Glutamatergic neuron (in vitro differentiated cells): ENCODE measurements around the gene CERS5. TPM values are rescaled to one million over a fixed set of nuclear protein-coding genes. Genes with fewer than 3 reads are reported as not detected.

Experiments
- DNase-seq: peaks from one replicate; pipeline ENCODE4 v3.0.0; 2022
- H3K27ac Mint-ChIP-seq: one replicate; pipeline ENCODE4 v1.8.0; 2020; ENCODE audit warnings: mild to moderate bottlenecking, mixed read lengths, inconsistent platforms; ENCODE audit not compliant: unreplicated experiment
- H3K27me3 Mint-ChIP-seq: one replicate; pipeline ENCODE4 v1.8.0; 2020; ENCODE audit warnings: mild to moderate bottlenecking, moderate library complexity, mixed read lengths, inconsistent platforms; ENCODE audit not compliant: unreplicated experiment
- H3K36me3 Mint-ChIP-seq: one replicate; pipeline ENCODE4 v1.8.0; 2020; ENCODE audit warnings: mild to moderate bottlenecking, mixed read lengths, inconsistent platforms; ENCODE audit not compliant: unreplicated experiment
- H3K4me1 Mint-ChIP-seq: one replicate; pipeline ENCODE4 v1.8.0; 2020; ENCODE audit warnings: mild to moderate bottlenecking, low read depth, mixed read lengths, inconsistent platforms; ENCODE audit not compliant: unreplicated experiment
- H3K4me3 Mint-ChIP-seq: one replicate; pipeline ENCODE4 v1.8.0; 2020; ENCODE audit warnings: mild to moderate bottlenecking, mixed read lengths, inconsistent platforms; ENCODE audit not compliant: unreplicated experiment
- H3K9me3 Mint-ChIP-seq: one replicate; pipeline ENCODE4 v1.8.0; 2020; ENCODE audit warnings: mild to moderate bottlenecking, moderate library complexity, mixed read lengths, inconsistent platforms; ENCODE audit not compliant: unreplicated experiment
- CTCF ChIP-seq: fragments of 200-600 bp; sonication (generic); IDR thresholded peaks from one replicate; pipeline ENCODE4 v1.5.0; 2021; ENCODE audit not compliant: partially characterized antibody, unreplicated experiment
- total RNA-seq: library from RNA; stranded (reverse); fragmentation: NEBNext Ultra II Directional; extraction: Animal tissue kit (Norgen Biotek cat#: 25700); gene quantifications from one replicate; pipeline ENCODE4 v1.2.1, GENCODE V29; 2021; ENCODE audit not compliant: unreplicated experiment

Gene CERS5
- total RNA-seq, 1 donor from 2014 or later: 125 TPM

- Mint-ChIP-seq H3K27ac (peak overlapping the region; percentile 87), H3K9me3 (peaks cover 8% of the 10 kb centered on the region), H3K27me3 (peaks cover 12% of the 10 kb centered on the region), H3K4me1 (peaks cover 10% of the 10 kb centered on the region), H3K36me3 (no peaks in the 10 kb centered on the region), H3K4me3 (peak overlapping the region; percentile 95)
- no peak for DNase-seq
- TF ChIP-seq CTCF: no peak
Observed at GRCh38 chr12:50166799-50167048, 445 bp downstream of the CERS5 start.

GRCh38 chr12:50164963-50165362, 2.2 kb downstream of the CERS5 start:
- H3K27ac Mint-ChIP-seq: no peak overlapping the region
- H3K27me3 Mint-ChIP-seq: peaks cover 12% of the 10 kb centered on the region
- no peak for TF ChIP-seq CTCF
- H3K9me3 Mint-ChIP-seq: peaks cover 9% of the 10 kb centered on the region
- DNase-seq: no peak
- peak overlapping the region; percentile 70 for H3K4me3 Mint-ChIP-seq
- peaks cover 10% of the 10 kb centered on the region for H3K4me1 Mint-ChIP-seq
- H3K36me3 Mint-ChIP-seq: no peaks in the 10 kb centered on the region

- TF ChIP-seq CTCF: no peak
- no peak overlapping the region for H3K4me3 Mint-ChIP-seq
- no peak for DNase-seq
- H3K27ac Mint-ChIP-seq: no peak overlapping the region
- peaks cover 1% of the 10 kb centered on the region for H3K27me3 Mint-ChIP-seq
- H3K9me3 Mint-ChIP-seq: peaks cover 2% of the 10 kb centered on the region
- H3K36me3 Mint-ChIP-seq: peaks cover 11% of the 10 kb centered on the region
- peaks cover 10% of the 10 kb centered on the region for H3K4me1 Mint-ChIP-seq
Observed at GRCh38 chr12:50162230-50162629, 4.9 kb downstream of the CERS5 start.

GRCh38 chr12:50160643-50161042, 6.5 kb downstream of the CERS5 start:
- no peak overlapping the region for H3K4me3 Mint-ChIP-seq
- peaks cover 4% of the 10 kb centered on the region for H3K9me3 Mint-ChIP-seq
- peaks cover 1% of the 10 kb centered on the region for H3K27me3 Mint-ChIP-seq
- H3K36me3 Mint-ChIP-seq: peaks cover 17% of the 10 kb centered on the region
- DNase-seq: no peak
- peaks cover 6% of the 10 kb centered on the region for H3K4me1 Mint-ChIP-seq
- no peak overlapping the region for H3K27ac Mint-ChIP-seq
- TF ChIP-seq CTCF: no peak

- Mint-ChIP-seq H3K27ac (no peak overlapping the region), H3K9me3 (peaks cover 4% of the 10 kb centered on the region), H3K4me1 (no peaks in the 10 kb centered on the region), H3K4me3 (no peak overlapping the region), H3K27me3 (no peaks in the 10 kb centered on the region), H3K36me3 (peaks cover 17% of the 10 kb centered on the region)
- DNase-seq: no peak
- TF ChIP-seq CTCF: no peak
Observed at GRCh38 chr12:50157259-50157658, 9.9 kb downstream of the CERS5 start.
